Hematopoietic multipotent progenitor cell treated with erythropoietin and hydrocortisone succinate and interleukin-3 and kit ligand, for 6 days (in vitro differentiated cells): Measurements from ENCODE around the gene ZNF689.

Experiments used
- DNase-seq: peaks from one replicate; pipeline ENCODE4 v3.0.0-alpha.2; 2015

ZNF689 gene

DNA sequence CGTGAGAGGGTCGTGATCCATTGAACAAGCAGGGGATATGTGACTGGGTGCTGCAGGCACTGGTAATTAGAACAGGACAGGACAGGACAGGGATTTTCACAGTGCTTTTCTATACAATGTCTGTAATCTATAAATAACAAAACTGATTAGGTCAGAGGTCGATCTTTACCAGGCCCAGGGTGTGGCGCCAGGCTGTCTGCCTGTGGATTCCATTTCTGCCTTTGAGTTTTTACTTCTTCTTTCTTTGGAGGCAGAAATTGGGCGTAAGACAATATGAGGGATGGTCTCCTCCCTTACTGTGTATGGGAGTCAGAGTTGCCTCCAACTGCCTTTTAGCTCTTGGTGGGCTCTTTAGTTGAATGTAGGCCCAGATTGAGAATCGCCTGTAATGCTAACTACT lies 50.5 kb downstream of the ZNF689 start:
- peak; percentile 42 for DNase-seq

DNA sequence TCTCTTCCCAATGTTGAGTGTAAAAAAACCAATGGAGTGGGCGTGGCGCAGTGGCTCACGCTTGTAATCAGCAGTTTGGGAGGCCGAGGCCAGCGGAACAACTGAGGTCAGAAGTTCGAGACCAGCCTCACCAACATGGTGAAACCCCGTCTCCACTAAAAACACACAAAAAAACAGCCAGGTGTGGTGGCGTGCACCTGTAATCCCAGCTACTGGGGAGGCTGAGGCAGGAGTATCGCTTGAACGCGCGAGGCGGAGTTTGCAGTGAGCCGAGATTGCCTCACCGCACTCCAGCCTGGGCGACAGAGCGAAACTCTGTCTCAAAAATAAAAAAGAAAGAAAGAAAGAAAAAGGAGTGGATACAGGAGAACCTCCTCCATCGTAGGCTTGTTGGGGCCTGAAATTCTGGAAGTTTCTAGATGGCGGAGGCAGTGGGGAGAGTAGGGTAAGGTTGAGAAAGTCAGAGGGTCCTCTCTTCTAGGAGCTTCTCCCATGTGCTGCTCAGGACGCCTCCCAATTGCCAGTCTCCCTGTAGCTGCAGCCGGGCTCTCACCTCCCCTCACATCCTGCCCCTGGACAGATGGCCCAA lies 51.3 kb downstream of the ZNF689 start:
- DNase-seq: no peak

DNA sequence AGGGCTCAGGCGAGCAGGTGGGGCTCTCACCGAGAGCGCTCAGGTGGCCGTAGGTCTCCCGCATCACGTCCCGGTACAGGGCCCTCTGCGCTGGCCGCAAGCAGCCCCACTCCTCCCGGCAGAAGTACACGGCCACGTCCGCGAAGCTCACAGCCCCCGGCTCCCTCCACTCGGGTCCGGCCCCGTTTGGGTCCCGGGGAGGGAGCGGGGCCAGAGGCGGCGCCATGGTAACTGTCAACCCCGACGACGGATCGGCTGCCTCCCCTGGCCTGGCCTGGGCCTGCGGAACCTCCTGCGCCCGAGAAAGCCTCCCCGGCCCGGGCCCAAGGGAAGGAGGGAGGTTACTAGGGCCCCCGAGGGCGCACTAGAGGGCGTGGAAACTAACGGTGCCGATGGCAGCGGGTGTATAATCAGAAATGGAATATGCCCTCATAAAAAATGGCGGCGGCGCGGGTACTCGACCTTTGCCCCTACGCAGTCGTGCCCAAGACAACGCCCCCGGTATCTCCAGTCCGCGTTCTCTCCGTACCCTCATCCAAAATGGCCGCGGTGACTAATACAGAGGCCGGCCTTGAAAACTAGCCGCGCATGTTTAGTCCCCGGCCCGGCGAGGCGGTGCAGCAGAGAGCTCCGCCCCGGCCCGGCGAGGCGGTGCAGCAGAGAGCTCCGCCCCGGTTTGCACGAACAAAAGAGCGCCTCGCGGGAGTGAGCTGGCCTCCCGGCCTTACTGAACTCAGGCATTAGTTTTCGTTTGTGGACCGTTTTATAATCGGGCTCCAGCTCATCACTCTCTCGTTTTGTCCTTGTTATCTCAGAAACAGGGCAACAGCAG lies 52.0 kb downstream of the ZNF689 start, which contains the start of gene ZNF764:
Gene ZNF764, minus strand, starts transcription at position 418 of the 832 bp plus-strand sequence. Its CDS starts 192 bp downstream, at position 226.
- DNase-seq: peak; percentile 100

DNA sequence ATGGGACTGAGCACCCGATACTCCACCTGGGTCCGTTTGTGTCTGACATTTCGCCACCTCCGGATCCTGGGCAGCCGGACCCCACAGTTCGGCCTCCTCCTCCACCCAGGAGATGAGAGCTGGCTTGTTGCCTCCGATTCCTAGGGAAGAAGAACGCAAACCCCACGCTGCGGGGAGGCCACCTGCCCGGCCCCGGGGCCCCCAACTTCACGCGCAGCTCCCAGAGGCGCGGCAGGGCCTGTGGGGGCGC lies 52.6 kb downstream of the ZNF689 start:
- peak; percentile 39 for DNase-seq

DNA sequence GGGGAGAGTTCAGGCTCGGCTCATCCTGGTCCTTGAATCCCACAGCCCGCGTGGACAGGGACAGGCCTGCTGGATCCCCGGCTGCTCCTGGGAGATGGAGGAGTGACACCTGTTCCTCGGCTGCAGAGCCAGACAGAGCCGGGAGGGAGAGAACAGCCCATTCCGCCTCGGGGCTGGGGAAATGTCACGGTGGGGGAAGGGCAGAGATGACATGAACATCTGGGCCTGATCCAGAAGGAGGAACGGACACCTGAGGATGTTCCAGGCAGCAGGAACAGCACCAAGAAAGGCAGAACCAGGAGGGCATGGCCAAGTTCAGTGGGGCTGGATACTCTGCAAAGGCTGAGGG lies 54.1 kb downstream of the ZNF689 start:
- DNase-seq: no peak

DNA sequence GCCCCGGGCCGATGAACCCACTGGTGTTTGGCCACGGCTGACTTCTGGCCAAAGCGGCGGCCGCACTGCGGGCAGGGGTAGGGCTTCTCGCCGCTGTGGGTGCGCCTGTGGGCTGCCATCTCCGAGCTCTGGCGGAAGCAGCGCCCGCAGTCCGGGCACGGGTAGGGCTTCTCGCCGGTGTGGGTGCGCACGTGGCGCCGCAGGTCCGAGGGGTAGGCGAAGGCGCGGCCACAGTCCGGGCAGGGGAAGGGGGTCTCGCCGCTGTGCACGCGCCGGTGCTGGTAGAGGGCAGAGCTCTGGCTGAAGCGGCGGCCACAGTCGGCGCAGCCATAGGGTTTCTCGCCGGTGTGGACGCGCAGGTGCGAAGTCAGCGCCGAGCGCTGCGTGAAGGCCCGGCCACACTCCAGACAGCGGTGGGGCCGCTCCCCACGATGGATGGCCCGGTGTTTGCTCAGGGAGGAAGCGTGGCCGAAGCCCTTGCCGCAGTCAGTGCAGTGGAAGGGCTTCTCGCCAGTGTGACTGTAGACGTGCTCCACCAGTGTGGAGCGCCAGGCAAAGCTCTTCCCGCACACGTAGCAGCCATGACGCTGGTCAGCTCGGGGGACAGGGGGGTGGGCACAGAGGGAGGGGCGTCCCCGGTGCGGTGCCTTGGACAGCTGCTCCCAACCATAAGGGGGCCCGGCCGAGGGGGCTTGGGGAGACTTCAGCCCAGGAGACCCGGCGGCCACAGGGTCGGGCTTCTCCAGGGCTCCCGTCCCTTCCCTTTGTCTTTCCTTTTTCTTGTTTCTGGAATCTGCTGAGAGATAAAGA lies 54.7 kb downstream of the ZNF689 start:
- no peak for DNase-seq

DNA sequence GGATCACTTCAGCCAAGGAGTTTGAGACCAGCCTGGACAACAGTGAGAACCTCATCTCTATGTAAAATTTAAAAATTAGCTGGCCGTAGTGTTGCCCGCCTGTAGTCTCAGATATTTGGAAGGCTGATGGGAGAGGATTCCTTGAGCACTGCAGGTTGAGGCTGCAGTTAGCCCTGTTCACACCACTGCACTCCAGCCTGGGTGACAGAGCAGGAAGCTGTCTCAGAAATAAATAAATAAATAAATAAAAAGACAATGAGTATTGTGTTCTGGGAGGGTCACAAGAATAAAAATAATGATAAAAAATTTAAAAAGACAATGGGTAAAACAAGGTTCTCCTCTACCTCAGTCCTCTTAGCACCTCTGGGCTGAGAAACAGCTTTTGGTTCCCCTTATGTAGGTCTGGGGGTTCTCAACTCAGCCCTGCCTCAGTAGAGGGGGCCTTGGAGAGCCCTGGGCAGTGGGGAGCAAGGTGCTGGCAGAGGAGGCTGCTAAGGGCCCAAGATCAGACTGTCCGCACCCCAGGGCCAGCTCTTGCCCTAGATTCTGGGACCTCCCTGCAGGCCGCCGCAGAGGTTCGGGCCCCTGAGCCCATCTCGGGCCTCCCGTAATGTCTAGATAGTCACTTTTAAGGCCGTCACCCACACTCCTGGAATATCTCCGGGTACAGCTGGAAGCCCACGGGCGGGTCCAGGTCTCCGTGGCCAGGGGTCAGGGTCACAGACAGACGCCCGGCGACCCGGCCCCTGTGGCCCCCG lies 55.5 kb downstream of the ZNF689 start:
- no peak for DNase-seq

DNA sequence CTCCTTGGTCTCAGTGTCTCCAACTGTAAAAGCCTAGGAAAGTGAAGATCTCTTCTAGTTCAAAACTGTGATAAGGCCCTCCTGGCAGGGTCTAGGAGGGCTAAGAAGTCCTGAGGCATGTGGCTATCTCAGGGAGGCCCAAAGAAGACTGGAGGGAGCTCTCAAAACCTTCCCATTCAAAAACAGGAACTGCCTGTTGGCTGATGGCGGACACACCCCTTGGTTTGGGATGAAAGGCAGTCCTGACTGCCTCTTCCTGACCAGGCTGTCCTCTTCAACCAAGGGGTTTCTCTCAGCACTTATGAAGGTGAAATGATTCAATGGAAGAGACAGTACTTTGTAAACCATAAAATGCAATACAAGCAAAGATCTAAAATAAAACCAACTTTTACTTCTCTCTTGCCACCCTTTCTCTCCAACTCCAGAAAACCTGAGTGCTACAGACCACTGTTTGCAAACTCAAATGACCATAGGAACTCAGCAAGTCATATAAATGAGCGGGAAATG lies 56.7 kb downstream of the ZNF689 start:
- DNase-seq: no peak

DNA sequence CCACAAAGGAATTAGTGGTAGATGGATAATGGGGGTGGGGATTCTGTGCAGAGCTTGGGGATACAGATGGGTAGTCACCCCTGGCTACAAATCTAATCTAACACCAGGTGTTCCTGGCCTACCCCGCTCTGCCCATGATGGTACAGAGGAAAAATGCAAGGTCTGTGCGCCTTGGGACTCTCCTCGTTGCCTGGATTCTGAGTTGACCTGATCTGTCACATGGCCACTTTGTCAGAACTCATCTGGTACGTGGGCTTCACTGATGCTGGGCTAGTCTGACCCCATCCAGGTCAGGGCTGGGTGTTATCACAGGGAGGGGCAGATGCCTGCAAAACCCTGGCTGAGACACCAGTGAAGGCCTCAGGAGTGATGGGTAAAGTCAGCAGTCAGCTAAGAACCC lies 57.2 kb downstream of the ZNF689 start:
- no peak for DNase-seq
